Ishikawa (cell line): ENCODE results near the gene PJA2.
A peak's percentile ranks its signal among the peaks of the same experiment; 100 is the strongest.

Experiments
- CEBPB ChIP-seq: IDR thresholded peaks from 2 replicates; pipeline ENCODE4 v1.6.1; 2012
- CREB1 ChIP-seq: IDR thresholded peaks from 2 replicates; pipeline ENCODE4 v1.6.1; 2012; ENCODE audit warnings: low read depth
- EGR1 ChIP-seq: IDR thresholded peaks from 2 replicates; pipeline ENCODE4 v1.6.1; 2012
- EP300 ChIP-seq: IDR thresholded peaks from 2 replicates; pipeline ENCODE4 v1.6.1; 2012; ENCODE audit warnings: borderline replicate concordance
- FOXM1 ChIP-seq: IDR thresholded peaks from 2 replicates; pipeline ENCODE4 v1.6.1; 2012; ENCODE audit warnings: low read depth, borderline replicate concordance
- NFIC ChIP-seq: IDR thresholded peaks from 2 replicates; pipeline ENCODE4 v1.6.1; 2012
- RAD21 ChIP-seq: IDR thresholded peaks from 2 replicates; pipeline ENCODE4 v1.6.1; 2012; ENCODE audit warnings: low read depth
- TAF1 ChIP-seq: IDR thresholded peaks from 2 replicates; pipeline ENCODE4 v1.6.1; 2012; ENCODE audit warnings: low read depth, mild to moderate bottlenecking
- TCF12 ChIP-seq: IDR thresholded peaks from 2 replicates; pipeline ENCODE4 v1.6.1; 2012; ENCODE audit warnings: low read depth
- TEAD4 ChIP-seq: IDR thresholded peaks from 2 replicates; pipeline ENCODE4 v1.6.1; 2012
- YY1 ChIP-seq: IDR thresholded peaks from 2 replicates; pipeline ENCODE4 v1.6.1; 2012; ENCODE audit warnings: low read depth
- ZBTB7A ChIP-seq: IDR thresholded peaks from 2 replicates; pipeline ENCODE4 v1.6.1; 2012; ENCODE audit warnings: low read depth
- TF ChIP-seq, protein P1 (sequence below): IDR thresholded peaks from 2 replicates; pipeline ENCODE4 v1.6.1; 2012
- TF ChIP-seq, protein P2 (sequence below): IDR thresholded peaks from 2 replicates; pipeline ENCODE4 v1.6.1; 2012
- TF ChIP-seq, protein P3 (sequence below): IDR thresholded peaks from 2 replicates; pipeline ENCODE4 v1.6.1; 2012; ENCODE audit warnings: low read depth, mild to moderate bottlenecking

PJA2 gene

DNA sequence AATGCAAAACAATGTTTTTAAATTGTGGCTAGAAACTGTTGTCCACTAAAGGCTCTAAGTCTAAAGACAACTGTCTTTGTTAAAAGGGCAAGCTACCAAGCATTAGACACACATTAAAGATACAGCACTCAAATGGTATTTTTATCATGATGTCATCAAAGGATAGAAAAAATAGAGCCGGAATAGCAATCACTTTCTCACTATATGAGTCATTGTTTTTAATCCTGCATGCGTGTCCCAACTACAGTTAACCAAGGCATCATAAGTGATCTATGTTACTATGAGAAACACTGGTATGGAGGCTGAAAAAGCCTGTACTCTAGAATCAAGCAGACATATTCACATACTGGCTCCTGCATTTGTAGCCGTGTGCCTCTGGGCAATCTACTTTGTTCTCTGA is 1.9 kb upstream of the PJA2 start:
- TF ChIP-seq EP300 (no peak), NFIC (no peak), RAD21 (no peak), CREB1 (no peak), YY1 (no peak), TAF1 (no peak), EGR1 (no peak), CEBPB (no peak), FOXM1 (no peak), TCF12 (no peak), TEAD4 (no peak), ZBTB7A (no peak)
- TF ChIP-seq, protein P1, sequence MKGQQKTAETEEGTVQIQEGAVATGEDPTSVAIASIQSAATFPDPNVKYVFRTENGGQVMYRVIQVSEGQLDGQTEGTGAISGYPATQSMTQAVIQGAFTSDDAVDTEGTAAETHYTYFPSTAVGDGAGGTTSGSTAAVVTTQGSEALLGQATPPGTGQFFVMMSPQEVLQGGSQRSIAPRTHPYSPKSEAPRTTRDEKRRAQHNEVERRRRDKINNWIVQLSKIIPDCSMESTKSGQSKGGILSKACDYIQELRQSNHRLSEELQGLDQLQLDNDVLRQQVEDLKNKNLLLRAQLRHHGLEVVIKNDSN: no peak
- TF ChIP-seq, protein P2, sequence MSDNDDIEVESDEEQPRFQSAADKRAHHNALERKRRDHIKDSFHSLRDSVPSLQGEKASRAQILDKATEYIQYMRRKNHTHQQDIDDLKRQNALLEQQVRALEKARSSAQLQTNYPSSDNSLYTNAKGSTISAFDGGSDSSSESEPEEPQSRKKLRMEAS: no peak
- TF ChIP-seq, protein P3, sequence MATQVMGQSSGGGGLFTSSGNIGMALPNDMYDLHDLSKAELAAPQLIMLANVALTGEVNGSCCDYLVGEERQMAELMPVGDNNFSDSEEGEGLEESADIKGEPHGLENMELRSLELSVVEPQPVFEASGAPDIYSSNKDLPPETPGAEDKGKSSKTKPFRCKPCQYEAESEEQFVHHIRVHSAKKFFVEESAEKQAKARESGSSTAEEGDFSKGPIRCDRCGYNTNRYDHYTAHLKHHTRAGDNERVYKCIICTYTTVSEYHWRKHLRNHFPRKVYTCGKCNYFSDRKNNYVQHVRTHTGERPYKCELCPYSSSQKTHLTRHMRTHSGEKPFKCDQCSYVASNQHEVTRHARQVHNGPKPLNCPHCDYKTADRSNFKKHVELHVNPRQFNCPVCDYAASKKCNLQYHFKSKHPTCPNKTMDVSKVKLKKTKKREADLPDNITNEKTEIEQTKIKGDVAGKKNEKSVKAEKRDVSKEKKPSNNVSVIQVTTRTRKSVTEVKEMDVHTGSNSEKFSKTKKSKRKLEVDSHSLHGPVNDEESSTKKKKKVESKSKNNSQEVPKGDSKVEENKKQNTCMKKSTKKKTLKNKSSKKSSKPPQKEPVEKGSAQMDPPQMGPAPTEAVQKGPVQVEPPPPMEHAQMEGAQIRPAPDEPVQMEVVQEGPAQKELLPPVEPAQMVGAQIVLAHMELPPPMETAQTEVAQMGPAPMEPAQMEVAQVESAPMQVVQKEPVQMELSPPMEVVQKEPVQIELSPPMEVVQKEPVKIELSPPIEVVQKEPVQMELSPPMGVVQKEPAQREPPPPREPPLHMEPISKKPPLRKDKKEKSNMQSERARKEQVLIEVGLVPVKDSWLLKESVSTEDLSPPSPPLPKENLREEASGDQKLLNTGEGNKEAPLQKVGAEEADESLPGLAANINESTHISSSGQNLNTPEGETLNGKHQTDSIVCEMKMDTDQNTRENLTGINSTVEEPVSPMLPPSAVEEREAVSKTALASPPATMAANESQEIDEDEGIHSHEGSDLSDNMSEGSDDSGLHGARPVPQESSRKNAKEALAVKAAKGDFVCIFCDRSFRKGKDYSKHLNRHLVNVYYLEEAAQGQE: no peak

DNA sequence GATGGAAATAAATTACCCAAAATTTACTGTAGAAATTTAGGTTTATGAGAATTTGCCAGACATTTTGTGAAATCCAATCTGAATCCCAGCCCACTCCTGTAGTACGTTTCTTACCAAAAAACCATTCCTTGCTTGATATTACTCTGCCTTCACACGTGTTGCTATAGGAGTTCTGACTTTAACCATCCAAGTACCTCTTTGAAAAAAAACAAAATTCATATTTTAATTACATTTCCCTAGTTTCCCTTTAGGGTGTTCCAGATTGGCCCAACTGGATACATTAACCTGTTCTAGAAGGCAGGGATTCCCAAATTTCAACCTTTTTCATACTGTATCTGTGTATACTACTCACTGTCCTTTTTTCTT is 1.4 kb upstream of the PJA2 start:
- no peak for TF ChIP-seq CREB1
- no peak for TF ChIP-seq ZBTB7A
- TF ChIP-seq, protein P3: no peak
- TF ChIP-seq FOXM1: no peak
- no peak for TF ChIP-seq YY1
- TF ChIP-seq EP300: no peak
- TF ChIP-seq NFIC: no peak
- no peak for TF ChIP-seq RAD21
- TF ChIP-seq TCF12: no peak
- no peak for TF ChIP-seq CEBPB
- TF ChIP-seq, protein P2: no peak
- TF ChIP-seq TEAD4: no peak
- TF ChIP-seq, protein P1: no peak
- no peak for TF ChIP-seq TAF1

DNA sequence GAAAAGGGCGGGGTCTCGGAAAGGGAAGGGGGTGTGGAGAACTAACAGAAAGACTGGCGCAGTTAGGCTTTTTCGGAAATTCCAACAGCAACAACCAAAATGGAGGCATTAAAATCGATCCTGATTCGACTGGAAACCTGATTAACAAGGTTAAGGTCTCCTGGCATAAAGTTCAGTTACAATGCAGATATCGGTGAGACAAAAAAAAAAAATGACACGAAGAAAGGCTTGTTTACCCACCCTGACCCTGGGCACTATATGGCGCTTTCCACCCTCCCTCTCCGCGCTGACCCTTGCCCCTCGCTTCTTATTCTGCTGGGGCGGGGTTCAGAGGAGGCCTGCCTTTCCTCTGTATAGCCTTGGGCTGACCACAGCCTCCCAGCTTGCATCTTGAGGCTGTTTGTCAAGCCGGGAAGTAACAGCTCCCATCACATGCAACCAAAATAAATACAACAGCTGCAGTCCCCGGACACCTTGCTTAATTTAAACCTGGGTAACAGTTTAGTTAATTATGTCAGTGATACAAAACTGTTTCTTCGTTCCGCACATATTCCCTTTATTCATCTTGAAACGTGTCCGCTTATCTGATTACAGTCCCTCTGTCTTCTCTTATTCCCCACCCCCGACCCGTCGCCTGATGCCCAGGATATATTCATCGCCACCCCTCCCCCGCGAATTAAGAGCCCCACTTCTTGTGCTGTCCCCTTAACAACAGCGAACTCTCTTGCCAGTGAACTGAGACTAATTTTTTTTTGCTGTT is 795 bp upstream of the PJA2 start:
- TF ChIP-seq TCF12: no peak
- no peak for TF ChIP-seq CREB1
- TF ChIP-seq EGR1: 0 out of 2 replicates have a peak, but pooled peaks have one; percentile 3
- TF ChIP-seq YY1: peak; percentile 38; the same call in 1 of the 2 replicates
- TF ChIP-seq TEAD4: peak; percentile 48
- TF ChIP-seq NFIC: no peak
- peak; percentile 36; the same call in 1 of the 2 replicates for TF ChIP-seq ZBTB7A
- TF ChIP-seq, protein P3: no peak
- 0 out of 2 replicates have a peak, but pooled peaks have one; percentile 26 for TF ChIP-seq FOXM1
- TF ChIP-seq TAF1: no peak; the same call in 1 of the 2 replicates
- no peak for TF ChIP-seq CEBPB
- TF ChIP-seq, protein P2: no peak
